Parathyroid adenoma (tissue), 2 donors: ENCODE data around the gene ODR4.

Experiments
- H2AFZ ChIP-seq: fragments of 300-600 bp; sonication (generic); one replicate; pipeline ENCODE4 v1.7.0; 2017; ENCODE audit warnings: antibody characterized with exemption, mild to moderate bottlenecking
- H3K27ac ChIP-seq: fragments of 300-600 bp; sonication (generic); one replicate; pipeline ENCODE4 v1.7.0; 2017
- H3K27me3 ChIP-seq: fragments of 300-600 bp; sonication (generic); one replicate; pipeline ENCODE4 v1.7.0; 2017; ENCODE audit warnings: low read length; ENCODE audit not compliant: control insufficient read depth, insufficient read depth
- H3K36me3 ChIP-seq: fragments of 300-600 bp; sonication (generic); one replicate; pipeline ENCODE4 v1.7.0; 2017; ENCODE audit warnings: low read length; ENCODE audit not compliant: control insufficient read depth, insufficient read depth
- H3K4me1 ChIP-seq: fragments of 300-600 bp; sonication (generic); one replicate; pipeline ENCODE4 v1.7.0; 2017; ENCODE audit warnings: control low read depth
- H3K4me2 ChIP-seq: fragments of 300-600 bp; sonication (generic); one replicate; pipeline ENCODE4 v1.7.0; 2017; ENCODE audit warnings: low read length
- H3K4me3 ChIP-seq: fragments of 300-600 bp; sonication (generic); one replicate; pipeline ENCODE4 v1.7.0; 2017; ENCODE audit warnings: low read depth, low read length
- H3K79me2 ChIP-seq: fragments of 300-600 bp; sonication (generic); one replicate; pipeline ENCODE4 v1.7.0; 2017; ENCODE audit warnings: control low read depth
- H3K9ac ChIP-seq: fragments of 300-600 bp; sonication (generic); one replicate; pipeline ENCODE4 v1.7.0; 2017; ENCODE audit warnings: mild to moderate bottlenecking
- H3K9me3 ChIP-seq: fragments of 300-600 bp; sonication (generic); one replicate; pipeline ENCODE4 v1.7.0; 2017; ENCODE audit warnings: low read length; ENCODE audit not compliant: control insufficient read depth
- CTCF ChIP-seq: fragments of 300-600 bp; sonication (generic); IDR thresholded peaks from one replicate; pipeline ENCODE4 v1.7.0; 2017; ENCODE audit warnings: antibody characterized with exemption, mild to moderate bottlenecking
- donor health status: primary hyperparathyroidism.

Gene ODR4

GRCh38 chr1:186375152-186375928, at the start of gene ODR4, which contains the start of gene TPR:
TSS of gene ODR4 (plus strand) at chr1:186375838. CDS start at chr1:186379786, 3,948 bp downstream.
TSS of gene TPR (minus strand) at chr1:186375253. CDS start at chr1:186375028, 225 bp downstream.
- no peaks in the 10 kb centered on the region for H3K36me3 ChIP-seq
- H3K4me3 ChIP-seq, result peak within 1 kb of the TSS; percentile 96
- TF ChIP-seq CTCF, result peak; percentile 87
- peaks cover 3% of the 10 kb centered on the region for H3K79me2 ChIP-seq
- H3K4me1 ChIP-seq, result no peaks in the 10 kb centered on the region
- peak within 1 kb of the TSS; percentile 99 for H3K27ac ChIP-seq
- peak within 1 kb of the TSS; percentile 90 for H2AFZ ChIP-seq
- H3K4me2 ChIP-seq, result peak within 1 kb of the TSS; percentile 86
- no peaks in the 10 kb centered on the region for H3K27me3 ChIP-seq
- H3K9me3 ChIP-seq, result no peaks in the 10 kb centered on the region
- peak within 1 kb of the TSS; percentile 21 for H3K9ac ChIP-seq

GRCh38 chr1:186326009-186326408, 49.6 kb upstream of the ODR4 start:
- no peaks in the 10 kb centered on the region for H3K9me3 ChIP-seq
- no peaks in the 10 kb centered on the region for H3K4me1 ChIP-seq
- no peak for TF ChIP-seq CTCF
- H3K79me2 ChIP-seq, result no peaks in the 10 kb centered on the region
- H2AFZ ChIP-seq, result no peak overlapping the region
- no peaks in the 10 kb centered on the region for H3K36me3 ChIP-seq
- no peak overlapping the region for H3K4me3 ChIP-seq
- no peak overlapping the region for H3K4me2 ChIP-seq
- H3K27ac ChIP-seq, result no peak overlapping the region
- no peak overlapping the region for H3K9ac ChIP-seq
- no peaks in the 10 kb centered on the region for H3K27me3 ChIP-seq

GRCh38 chr1:186327331-186327730, 48.3 kb upstream of the ODR4 start:
- Histone ChIP-seq H3K27ac (no peak overlapping the region), H3K27me3 (no peaks in the 10 kb centered on the region), H3K9me3 (no peaks in the 10 kb centered on the region), H3K4me1 (no peaks in the 10 kb centered on the region), H3K79me2 (no peaks in the 10 kb centered on the region), H3K36me3 (no peaks in the 10 kb centered on the region), H3K4me2 (no peak overlapping the region), H3K9ac (no peak overlapping the region), H3K4me3 (no peak overlapping the region), H2AFZ (no peak overlapping the region)
- no peak for TF ChIP-seq CTCF

- Histone ChIP-seq H3K9me3 (no peaks in the 10 kb centered on the region), H3K27me3 (no peaks in the 10 kb centered on the region), H3K4me1 (no peaks in the 10 kb centered on the region), H3K4me3 (no peak overlapping the region), H3K79me2 (no peaks in the 10 kb centered on the region), H3K36me3 (no peaks in the 10 kb centered on the region), H3K27ac (no peak overlapping the region), H3K4me2 (no peak overlapping the region), H3K9ac (no peak overlapping the region), H2AFZ (no peak overlapping the region)
- TF ChIP-seq CTCF, result no peak
Measured at GRCh38 chr1:186330758-186331157, 44.9 kb upstream of the ODR4 start.

GRCh38 chr1:186337554-186337953, 38.1 kb upstream of the ODR4 start:
- Histone ChIP-seq H3K9ac (no peak overlapping the region), H3K4me3 (no peak overlapping the region), H3K27ac (no peak overlapping the region), H3K27me3 (no peaks in the 10 kb centered on the region), H3K9me3 (no peaks in the 10 kb centered on the region), H3K4me1 (no peaks in the 10 kb centered on the region), H3K4me2 (no peak overlapping the region), H3K79me2 (no peaks in the 10 kb centered on the region), H2AFZ (no peak overlapping the region), H3K36me3 (no peaks in the 10 kb centered on the region)
- TF ChIP-seq CTCF, result no peak
